Activated CD4-positive, alpha-beta memory T cell treated with anti-CD3 and anti-CD28 coated beads for 36 hours (primary cell): Measurements from ENCODE around the gene IFI27. TPM values are rescaled to one million over a fixed set of nuclear protein-coding genes. Genes with fewer than 3 reads are reported as not detected.
"Not testable (repeated sequence)": the region's sequence is repeated elsewhere in the genome, so short reads cannot be mapped to it uniquely, and the experiment has no call there.

Experiments
- CTCF ChIA-PET: fragments of 350-600 bp; sonication (Branson Sonifier 250); formaldehyde crosslinking; loops from one replicate; lab custom pipeline; 2021; ENCODE audit warnings: antibody characterized with exemption, inconsistent platforms; lab: Charles Lee
- POLR2A ChIA-PET: fragments of 350-600 bp; sonication (Branson Sonifier 250); formaldehyde crosslinking; loops from one replicate; lab custom pipeline; 2021; ENCODE audit warnings: antibody characterized with exemption; lab: Charles Lee
- DNase-seq: peaks from one replicate; pipeline ENCODE4 v3.0.0-alpha.2; 2020
- H3K27ac Mint-ChIP-seq: one replicate; pipeline ENCODE4 v1.8.0; 2021; ENCODE audit warnings: mixed read lengths
- H3K27me3 Mint-ChIP-seq: one replicate; pipeline ENCODE4 v1.8.0; 2021; ENCODE audit warnings: mixed read lengths
- H3K36me3 Mint-ChIP-seq: one replicate; pipeline ENCODE4 v1.8.0; 2021; ENCODE audit warnings: mixed read lengths
- H3K4me1 Mint-ChIP-seq: one replicate; pipeline ENCODE4 v1.8.0; 2021; ENCODE audit warnings: low read depth, mixed read lengths
- H3K4me3 Mint-ChIP-seq: one replicate; pipeline ENCODE4 v1.8.0; 2021; ENCODE audit warnings: mild to moderate bottlenecking, mixed read lengths
- H3K9me3 Mint-ChIP-seq: one replicate; pipeline ENCODE4 v1.8.0; 2021; ENCODE audit warnings: mixed read lengths
- intact Hi-C: fragments of 100-400 bp; cut with micrococcal nuclease; formaldehyde crosslinking; loops from one replicate; pipeline ENCODE4 v1.15.1; 2023
- total RNA-seq, 2 experiments: library from RNA; stranded (reverse); gene quantifications; one replicate each; pipeline ENCODE4 v1.2.3, GENCODE V29; 2021

The IFI27 gene
- total RNA-seq, 2 experiments from 2014 or later, result 2.3 to 3.1 TPM

DNA sequence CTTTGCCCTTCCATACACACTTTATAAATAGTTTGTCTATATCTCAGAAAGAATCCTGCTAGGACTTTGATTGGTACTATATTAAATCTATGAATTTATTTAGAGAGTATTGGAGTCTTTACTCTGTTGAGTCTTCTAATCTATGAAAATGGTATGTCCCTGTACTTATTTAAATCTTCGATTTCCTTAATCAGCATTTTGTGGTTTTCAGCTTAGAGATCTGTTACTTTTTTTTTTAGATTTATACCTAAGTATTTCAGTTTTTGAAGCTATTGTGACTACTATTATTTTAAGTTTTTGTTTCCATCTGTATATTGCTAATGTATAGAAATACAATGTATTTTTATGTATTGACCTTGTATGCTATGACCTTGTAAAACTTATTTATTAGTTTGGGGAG lies 32.3 kb downstream of the IFI27 start:
- Mint-ChIP-seq H3K4me1 (peaks cover 18% of the 10 kb centered on the region), H3K4me3 (no peak overlapping the region), H3K27me3 (no peaks in the 10 kb centered on the region), H3K9me3 (no peaks in the 10 kb centered on the region), H3K27ac (no peak overlapping the region), H3K36me3 (no peaks in the 10 kb centered on the region)
- ChIA-PET CTCF (interaction anchor here (0.9 to 10.4 kb wide), 6 partner anchors 11 to 343 kb away, joined by 3 to 187 read pairs (median 6); no protein-coding TSS in a partner anchor), POLR2A (no interaction called here)
- DNase-seq, result no peak
- intact Hi-C loops, result no loop called here

GRCh38 chr14:94143239-94143638 lies 32.7 kb downstream of the IFI27 start:
- H3K36me3 Mint-ChIP-seq, result no peaks in the 10 kb centered on the region
- intact Hi-C loops, result no loop called here
- H3K9me3 Mint-ChIP-seq, result no peaks in the 10 kb centered on the region
- ChIA-PET POLR2A (no interaction called here), CTCF (interaction anchor here (0.9 to 10.4 kb wide), 5 partner anchors 11 to 343 kb away, joined by 3 to 187 read pairs (median 5); no protein-coding TSS in a partner anchor)
- peak; percentile 31 for DNase-seq
- peaks cover 18% of the 10 kb centered on the region for H3K4me1 Mint-ChIP-seq
- no peak overlapping the region for H3K4me3 Mint-ChIP-seq
- H3K27ac Mint-ChIP-seq, result no peak overlapping the region
- H3K27me3 Mint-ChIP-seq, result no peaks in the 10 kb centered on the region

GRCh38 chr14:94143711-94144110 lies 33.2 kb downstream of the IFI27 start:
- no peaks in the 10 kb centered on the region for H3K36me3 Mint-ChIP-seq
- H3K4me1 Mint-ChIP-seq, result peaks cover 18% of the 10 kb centered on the region
- CTCF ChIA-PET, result interaction anchor here (3.5 to 10.4 kb wide), 2 partner anchors 12 to 107 kb away, joined by 32 to 187 read pairs; no protein-coding TSS in a partner anchor
- intact Hi-C loops, result no loop called here
- no peak for DNase-seq
- H3K27me3 Mint-ChIP-seq, result no peaks in the 10 kb centered on the region
- H3K9me3 Mint-ChIP-seq, result no peaks in the 10 kb centered on the region
- no peak overlapping the region for H3K4me3 Mint-ChIP-seq
- POLR2A ChIA-PET, result no interaction called here
- H3K27ac Mint-ChIP-seq, result no peak overlapping the region

DNA sequence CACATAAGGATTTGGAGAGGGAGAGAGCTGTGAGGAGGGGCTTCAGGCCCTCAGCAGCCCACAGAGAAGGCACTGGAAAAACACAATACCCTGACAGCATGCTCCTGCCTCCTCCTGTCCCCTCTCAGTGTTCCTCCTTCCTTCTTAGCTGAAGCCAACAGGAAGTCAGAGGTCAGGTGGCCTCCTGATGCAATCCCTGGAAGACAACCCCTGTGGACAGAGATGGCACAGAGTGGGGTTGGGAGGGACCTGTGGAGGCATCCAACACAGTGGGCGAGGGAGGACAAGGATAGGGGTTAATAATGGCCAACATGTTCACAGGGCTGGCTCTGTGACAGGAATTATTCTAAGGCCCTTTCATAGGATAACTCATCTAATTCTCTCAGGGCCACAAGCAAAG lies 34.2 kb downstream of the IFI27 start:
- Mint-ChIP-seq H3K36me3 (no peaks in the 10 kb centered on the region), H3K9me3 (no peaks in the 10 kb centered on the region)

GRCh38 chr14:94145902-94146527 lies 35.5 kb downstream of the IFI27 start:
- CTCF ChIA-PET, result interaction anchor here (0.9 to 2.8 kb wide), 2 partner anchors 10 to 14 kb away, joined by 3 to 20 read pairs; no protein-coding TSS in a partner anchor

More for the DNA sequence above, 34.2 kb downstream of the IFI27 start:
- CTCF ChIA-PET, result interaction anchor here (2.8 to 10.4 kb wide), 2 partner anchors 8 to 108 kb away, joined by 20 to 187 read pairs; no protein-coding TSS in a partner anchor
- intact Hi-C loops, result no loop called here
- POLR2A ChIA-PET, result no interaction called here
- no peak overlapping the region for H3K27ac Mint-ChIP-seq
- H3K4me1 Mint-ChIP-seq, result peaks cover 18% of the 10 kb centered on the region
- H3K27me3 Mint-ChIP-seq, result no peaks in the 10 kb centered on the region
- no peak for DNase-seq
- no peak overlapping the region for H3K4me3 Mint-ChIP-seq

GRCh38 chr14:94152676-94153075 lies 42.1 kb downstream of the IFI27 start:
- Mint-ChIP-seq H3K4me3 (no peak overlapping the region), H3K27me3 (no peaks in the 10 kb centered on the region), H3K27ac (no peak overlapping the region), H3K4me1 (peaks cover 16% of the 10 kb centered on the region), H3K36me3 (no peaks in the 10 kb centered on the region), H3K9me3 (no peaks in the 10 kb centered on the region)
- ChIA-PET POLR2A (interaction anchor here (0.7 kb wide), 1 partner anchor 11 kb away, joined by 4 read pairs; no protein-coding TSS in a partner anchor), CTCF (interaction anchor here (1.1 to 1.6 kb wide), 2 partner anchors 16 to 21 kb away, joined by 6 to 7 read pairs; no protein-coding TSS in a partner anchor)
- DNase-seq, result no peak
- intact Hi-C loops, result no loop called here

More at GRCh38 chr14:94145902-94146527, 35.5 kb downstream of the IFI27 start:
- DNase-seq, result no peak
- POLR2A ChIA-PET, result no interaction called here
- intact Hi-C loops, result no loop called here
- Mint-ChIP-seq H3K27ac (no peak overlapping the region), H3K4me1 (peaks cover 18% of the 10 kb centered on the region), H3K9me3 (no peaks in the 10 kb centered on the region), H3K36me3 (no peaks in the 10 kb centered on the region), H3K27me3 (no peaks in the 10 kb centered on the region), H3K4me3 (no peak overlapping the region)

DNA sequence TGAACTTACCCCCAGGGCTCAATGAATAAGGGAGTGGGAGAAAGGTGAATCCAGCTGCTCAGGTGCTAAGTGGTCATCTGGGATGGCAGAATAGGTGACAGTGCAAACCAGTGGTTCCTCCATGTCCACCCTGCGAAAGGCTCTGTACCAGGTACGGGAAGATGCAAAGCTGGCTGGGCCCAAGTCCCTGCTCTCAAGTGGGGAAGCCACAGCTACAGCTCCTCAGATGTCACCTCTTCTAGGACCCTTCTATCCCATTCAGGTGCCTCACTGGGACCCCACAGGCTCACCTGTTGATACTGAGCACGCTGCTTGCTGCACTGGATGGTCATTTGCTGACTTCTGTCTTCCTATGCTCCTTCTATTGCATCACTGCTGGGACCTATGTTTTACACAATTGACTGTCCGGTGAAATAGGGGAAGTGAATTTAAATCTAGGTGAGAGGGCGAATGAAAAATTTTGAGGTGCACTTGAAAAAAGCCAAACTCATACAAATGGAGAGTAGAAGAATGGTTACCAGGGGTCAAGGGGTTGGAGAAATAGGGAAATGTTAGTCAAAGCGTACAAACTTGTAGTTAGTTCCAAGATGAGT lies 43.3 kb downstream of the IFI27 start:
- H3K36me3 Mint-ChIP-seq, result no peaks in the 10 kb centered on the region
- H3K27ac Mint-ChIP-seq, result no peak overlapping the region
- peaks cover 27% of the 10 kb centered on the region for H3K4me1 Mint-ChIP-seq
- no peak overlapping the region for H3K4me3 Mint-ChIP-seq
- DNase-seq, result no peak
- POLR2A ChIA-PET, result no interaction called here
- H3K9me3 Mint-ChIP-seq, result no peaks in the 10 kb centered on the region
- no peaks in the 10 kb centered on the region for H3K27me3 Mint-ChIP-seq
- intact Hi-C loops, result no loop called here
- CTCF ChIA-PET, result interaction anchor here (1.2 to 1.6 kb wide), 2 partner anchors 17 to 332 kb away, joined by 3 to 7 read pairs; no protein-coding TSS in a partner anchor

DNA sequence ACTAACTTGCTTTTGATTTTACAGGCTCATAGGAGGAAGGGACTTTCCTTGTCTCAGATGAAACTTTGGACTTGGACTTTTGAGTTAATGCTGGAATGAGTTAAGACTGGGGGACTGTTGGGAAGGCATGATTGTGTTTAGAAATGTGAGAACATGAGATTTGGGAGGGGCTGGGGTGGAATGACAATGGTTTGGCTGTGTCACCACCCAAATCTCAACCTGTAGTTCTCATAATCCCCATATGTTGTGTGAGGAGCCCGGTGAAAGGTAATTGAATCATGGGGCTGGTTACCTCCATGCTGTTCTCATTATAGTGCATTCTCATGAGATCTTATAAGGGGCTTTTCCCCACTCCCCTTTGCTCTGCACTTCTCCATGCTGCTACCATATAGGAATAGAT lies 45.6 kb downstream of the IFI27 start:
- H3K27me3 Mint-ChIP-seq, H3K36me3 Mint-ChIP-seq, POLR2A ChIA-PET, intact Hi-C loops, H3K9me3 Mint-ChIP-seq, H3K4me3 Mint-ChIP-seq, DNase-seq, H3K27ac Mint-ChIP-seq: not testable (repeated sequence)
- peaks cover 46% of the 10 kb centered on the region for H3K4me1 Mint-ChIP-seq
- CTCF ChIA-PET, result interaction anchor here (1.8 to 2.7 kb wide), 2 partner anchors 25 to 120 kb away, joined by 8 to 13 read pairs; no protein-coding TSS in a partner anchor

- H3K36me3 Mint-ChIP-seq, result no peaks in the 10 kb centered on the region
- POLR2A ChIA-PET, result no interaction called here
- peaks cover 55% of the 10 kb centered on the region for H3K4me1 Mint-ChIP-seq
- intact Hi-C loops, result no loop called here
- H3K27ac Mint-ChIP-seq, result no peak overlapping the region
- no peaks in the 10 kb centered on the region for H3K27me3 Mint-ChIP-seq
- H3K4me3 Mint-ChIP-seq, result no peak overlapping the region
- no peak for DNase-seq
- CTCF ChIA-PET, result interaction anchor here (0.8 to 3.0 kb wide), 5 partner anchors 18 to 121 kb away, joined by 4 to 13 read pairs (median 8); no protein-coding TSS in a partner anchor
- H3K9me3 Mint-ChIP-seq, result no peaks in the 10 kb centered on the region
These were observed 46.7 kb downstream of the IFI27 start for GRCh38 chr14:94157197-94157596.

- intact Hi-C loops, result loop anchor here (1.0 kb wide), 1 partner anchor 22 kb away; no protein-coding TSS in a partner anchor
- H3K9me3 Mint-ChIP-seq, result no peaks in the 10 kb centered on the region
- H3K27ac Mint-ChIP-seq, result peak overlapping the region; percentile 49
- ChIA-PET POLR2A (no interaction called here), CTCF (interaction anchor here (0.6 to 3.0 kb wide), 7 partner anchors 17 to 311 kb away, joined by 3 to 13 read pairs (median 4); no protein-coding TSS in a partner anchor)
- no peaks in the 10 kb centered on the region for H3K36me3 Mint-ChIP-seq
- peaks cover 65% of the 10 kb centered on the region for H3K4me1 Mint-ChIP-seq
- H3K27me3 Mint-ChIP-seq, result no peaks in the 10 kb centered on the region
- DNase-seq, result peak; percentile 61
- no peak overlapping the region for H3K4me3 Mint-ChIP-seq
These were observed 47.8 kb downstream of the IFI27 start for GRCh38 chr14:94158239-94158883.

DNA sequence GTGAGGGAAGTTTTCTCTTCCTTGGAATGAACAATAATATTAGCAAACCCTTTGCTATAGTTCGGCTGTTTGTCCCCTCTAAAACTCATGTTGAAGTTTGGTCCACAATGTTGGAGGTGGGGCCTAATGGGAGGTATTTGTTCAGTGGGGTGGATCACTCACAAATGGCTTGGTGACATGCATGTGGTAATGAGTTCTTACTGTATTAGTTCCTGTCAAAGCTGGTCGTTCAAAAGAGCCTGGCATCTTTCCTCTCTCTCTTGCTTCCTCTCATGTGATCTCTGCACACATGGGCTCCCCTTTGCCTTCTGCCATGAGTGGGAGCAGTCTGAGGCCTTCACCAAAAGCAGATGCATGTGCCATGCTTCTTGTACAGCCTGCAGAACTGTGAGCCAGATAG lies 50.5 kb downstream of the IFI27 start:
- Mint-ChIP-seq H3K27ac (peak overlapping the region; percentile 21), H3K4me1 (peaks cover 83% of the 10 kb centered on the region), H3K36me3 (no peaks in the 10 kb centered on the region), H3K4me3 (no peak overlapping the region), H3K9me3 (no peaks in the 10 kb centered on the region), H3K27me3 (no peaks in the 10 kb centered on the region)
- intact Hi-C loops, result loop anchor here (2.0 to 5.0 kb wide), 2 partner anchors 24 to 199 kb away; no protein-coding TSS in a partner anchor
- DNase-seq, result no peak
- CTCF ChIA-PET, result interaction anchor here (2.6 to 3.6 kb wide), 2 partner anchors 20 to 24 kb away, joined by 12 to 18 read pairs; no protein-coding TSS in a partner anchor
- POLR2A ChIA-PET, result no interaction called here
